K562 (cell line): ENCODE data around the gene HCFC1R1. TPM values are rescaled to one million over a fixed set of nuclear protein-coding genes. Genes with fewer than 3 reads are reported as not detected.

Experiments used
- ATF7 ChIP-seq: fragments of 450-650 bp; IDR thresholded peaks from 2 replicates; pipeline ENCODE4 v1.7.1; 2014; ENCODE audit warnings: mild to moderate bottlenecking, moderate library complexity
- BACH1 ChIP-seq: fragments of 200-800 bp; sonication (Bioruptor generic); IDR thresholded peaks from 2 replicates; pipeline ENCODE4 v1.6.1; 2016; ENCODE audit warnings: missing genetic modification characterization, missing compliant biosample characterization
- DACH1 ChIP-seq: fragments of 450-650 bp; IDR thresholded peaks from 2 replicates; pipeline ENCODE4 v1.6.1; 2018; ENCODE audit not compliant: partially characterized antibody
- EGR1 ChIP-seq: fragments of 450-650 bp; conservative IDR thresholded peaks from 2 replicates; pipeline ENCODE4 v1.6.1; 2017; ENCODE audit warnings: mild to moderate bottlenecking
- GATA2 ChIP-seq: sonication (generic); formaldehyde crosslinking; IDR thresholded peaks from 2 replicates; pipeline ENCODE4 v1.4.0; 2020; ENCODE audit warnings: mild to moderate bottlenecking, missing genetic modification reagents
- HCFC1 ChIP-seq: IDR thresholded peaks from 2 replicates; pipeline ENCODE4 v1.6.1; 2012; ENCODE audit warnings: low read depth, low read length, improper control_type of control experiment
- KAT7 ChIP-seq: sonication (generic); formaldehyde crosslinking; IDR thresholded peaks from 2 replicates; pipeline ENCODE4 v1.8.0; 2022; ENCODE audit warnings: missing genetic modification reagents, mild to moderate bottlenecking, borderline replicate concordance
- SREBF1 ChIP-seq: fragments of 150-350 bp; IDR thresholded peaks from 2 replicates; pipeline ENCODE4 v1.6.1; 2014; ENCODE audit warnings: antibody characterized with exemption, low read depth, low read length, borderline replicate concordance
- TCF3 ChIP-seq: sonication (generic); formaldehyde crosslinking; IDR thresholded peaks from 2 replicates; pipeline ENCODE4 v1.4.0; 2020; ENCODE audit warnings: mild to moderate bottlenecking, missing genetic modification reagents
- U2AF1 ChIP-seq: fragments of 200-400 bp; formaldehyde crosslinking; optimal IDR thresholded peaks from 2 replicates; pipeline ENCODE3; 2017; ENCODE audit warnings: mild to moderate bottlenecking, low read depth, low read length, moderate library complexity
- ZNF785 ChIP-seq: fragments of 250-450 bp; sonication (Bioruptor Pico); IDR thresholded peaks from 2 replicates; pipeline ENCODE4 v1.4.0; 2020; ENCODE audit warnings: mild to moderate bottlenecking
- polyA plus RNA-seq, 8 experiments: library from polyadenylated mRNA; depleted of rRNA in 4 of 8; stranded (reverse) in 5 of 8; unstranded in 3 of 8; fragments of >200 nt; fragmentation: Nextera tagmentation in 2 of 8; fragmentation: Illumina TruSeq in 1 of 8; extraction: Ambion mirVana in 2 of 8; extraction: Trizol in 1 of 8; gene quantifications; 2 replicates each; pipeline versions ENCODE4 v1.2.1 to v1.2.3, GENCODE V29; 2011 to 2014; ENCODE audit warnings: inconsistent platforms in 1 of 8, missing spikeins in 1 of 8
- total RNA-seq, 7 experiments: library from RNA; depleted of rRNA in 6 of 7; stranded (reverse); fragments of >200 nt in 6 of 7; fragmentation: Illumina TruSeq in 2 of 7; extraction: Trizol in 2 of 7; gene quantifications; 2 replicates each; pipeline versions ENCODE4 v1.2.1 to v1.2.3, GENCODE V29; 2011 to 2021; ENCODE audit warnings: low replicate concordance in 1 of 7
- TF ChIP-seq, protein P1 (sequence below): fragments of 200-400 bp; formaldehyde crosslinking; IDR thresholded peaks from 2 replicates; pipeline ENCODE4 v1.6.1; 2017; ENCODE audit warnings: mild to moderate bottlenecking, low read depth, low read length, moderate library complexity
- TF ChIP-seq, protein P2 (sequence below): fragments of 150-350 bp; IDR thresholded peaks from 2 replicates; pipeline ENCODE4 v1.6.1; 2014; ENCODE audit warnings: low read depth, mild to moderate bottlenecking, low read length, borderline replicate concordance
- TF ChIP-seq, protein P3 (sequence below): fragments of 250-450 bp; sonication (Bioruptor Pico); IDR thresholded peaks from 2 replicates; pipeline ENCODE4 v1.5.0; 2022; ENCODE audit warnings: mild to moderate bottlenecking
- TF ChIP-seq, protein P4 (sequence below), 2 experiments: fragments of 450-650 bp; IDR thresholded peaks; 2 replicates each; pipeline ENCODE4 v1.6.1; 2018; ENCODE audit warnings: mild to moderate bottlenecking in 2 of 2, low read depth in 1 of 2; ENCODE audit not compliant: partially characterized antibody in 2 of 2

Gene HCFC1R1
- total and polyA plus RNA-seq, 9 of the 15 experiments (the other 6 are each of a cell fraction or from before 2014, with no cell fraction given) = 2.2 to 29.0 (median 11.2) TPM

DNA sequence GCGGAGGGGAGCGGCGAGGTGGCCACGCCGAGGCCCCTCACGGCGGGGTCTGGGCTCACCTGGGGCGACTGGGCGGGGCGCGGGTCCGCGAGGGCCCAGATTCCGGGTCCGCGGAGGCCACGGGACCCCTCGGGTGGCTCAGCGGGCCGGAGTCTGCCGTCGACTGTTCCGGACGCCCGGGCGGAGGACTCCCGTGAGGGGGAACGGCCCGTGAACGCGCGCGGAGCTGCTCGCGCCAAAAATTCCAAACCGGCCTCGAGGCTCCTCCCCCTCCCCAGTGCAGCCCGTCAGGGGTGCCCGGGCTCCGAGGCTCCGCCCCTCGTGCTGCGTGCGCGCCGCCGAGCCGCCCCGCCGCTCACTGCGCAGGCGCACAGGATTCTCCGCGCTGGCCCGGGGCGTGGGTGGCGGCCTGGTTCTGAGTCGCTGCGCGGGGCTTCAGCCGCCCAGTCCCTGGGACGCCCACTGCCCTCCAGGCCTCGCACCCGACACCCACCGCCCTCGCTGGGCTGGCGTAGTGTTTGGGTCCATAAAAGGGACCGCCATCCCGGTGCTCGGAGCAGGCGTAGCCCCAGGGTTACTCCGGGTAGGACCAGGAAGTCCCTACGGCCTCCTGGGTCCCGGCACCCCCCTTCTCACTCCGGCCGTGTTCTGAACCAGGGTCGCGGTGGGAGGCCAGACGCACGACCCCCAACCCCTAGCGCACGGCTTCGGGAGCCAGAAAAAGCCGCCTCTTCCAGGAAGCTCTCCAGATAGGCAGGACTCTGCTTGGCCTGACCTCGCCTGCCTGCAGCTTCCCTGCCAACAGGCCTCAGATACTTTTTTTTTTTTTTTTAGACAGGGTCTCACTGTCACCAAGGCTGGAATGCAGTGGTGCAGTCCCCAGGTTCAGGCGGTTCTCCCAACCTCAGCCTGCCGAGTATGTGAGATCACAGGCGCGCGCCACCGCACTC is 43.2 kb downstream of the HCFC1R1 start, which contains the start of gene PKMYT1 (continued):
- TF ChIP-seq, protein P1, sequence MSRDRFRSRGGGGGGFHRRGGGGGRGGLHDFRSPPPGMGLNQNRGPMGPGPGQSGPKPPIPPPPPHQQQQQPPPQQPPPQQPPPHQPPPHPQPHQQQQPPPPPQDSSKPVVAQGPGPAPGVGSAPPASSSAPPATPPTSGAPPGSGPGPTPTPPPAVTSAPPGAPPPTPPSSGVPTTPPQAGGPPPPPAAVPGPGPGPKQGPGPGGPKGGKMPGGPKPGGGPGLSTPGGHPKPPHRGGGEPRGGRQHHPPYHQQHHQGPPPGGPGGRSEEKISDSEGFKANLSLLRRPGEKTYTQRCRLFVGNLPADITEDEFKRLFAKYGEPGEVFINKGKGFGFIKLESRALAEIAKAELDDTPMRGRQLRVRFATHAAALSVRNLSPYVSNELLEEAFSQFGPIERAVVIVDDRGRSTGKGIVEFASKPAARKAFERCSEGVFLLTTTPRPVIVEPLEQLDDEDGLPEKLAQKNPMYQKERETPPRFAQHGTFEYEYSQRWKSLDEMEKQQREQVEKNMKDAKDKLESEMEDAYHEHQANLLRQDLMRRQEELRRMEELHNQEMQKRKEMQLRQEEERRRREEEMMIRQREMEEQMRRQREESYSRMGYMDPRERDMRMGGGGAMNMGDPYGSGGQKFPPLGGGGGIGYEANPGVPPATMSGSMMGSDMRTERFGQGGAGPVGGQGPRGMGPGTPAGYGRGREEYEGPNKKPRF = no peak
- TF ChIP-seq DACH1 (no peak), BACH1 (tag) (no peak), KAT7 (CRISPR knock-in tag) (no peak; the same call in 1 of the 2 replicates), EGR1 (peak; percentile 96), HCFC1 (no peak), ZNF785 (no peak), ATF7 (peak; percentile 27; the same call in 1 of the 2 replicates), GATA2 (no peak), TCF3 (CRISPR knock-in tag) (no peak), U2AF1 (peak; percentile 32), SREBF1 (no peak)
- TF ChIP-seq, protein P2, sequence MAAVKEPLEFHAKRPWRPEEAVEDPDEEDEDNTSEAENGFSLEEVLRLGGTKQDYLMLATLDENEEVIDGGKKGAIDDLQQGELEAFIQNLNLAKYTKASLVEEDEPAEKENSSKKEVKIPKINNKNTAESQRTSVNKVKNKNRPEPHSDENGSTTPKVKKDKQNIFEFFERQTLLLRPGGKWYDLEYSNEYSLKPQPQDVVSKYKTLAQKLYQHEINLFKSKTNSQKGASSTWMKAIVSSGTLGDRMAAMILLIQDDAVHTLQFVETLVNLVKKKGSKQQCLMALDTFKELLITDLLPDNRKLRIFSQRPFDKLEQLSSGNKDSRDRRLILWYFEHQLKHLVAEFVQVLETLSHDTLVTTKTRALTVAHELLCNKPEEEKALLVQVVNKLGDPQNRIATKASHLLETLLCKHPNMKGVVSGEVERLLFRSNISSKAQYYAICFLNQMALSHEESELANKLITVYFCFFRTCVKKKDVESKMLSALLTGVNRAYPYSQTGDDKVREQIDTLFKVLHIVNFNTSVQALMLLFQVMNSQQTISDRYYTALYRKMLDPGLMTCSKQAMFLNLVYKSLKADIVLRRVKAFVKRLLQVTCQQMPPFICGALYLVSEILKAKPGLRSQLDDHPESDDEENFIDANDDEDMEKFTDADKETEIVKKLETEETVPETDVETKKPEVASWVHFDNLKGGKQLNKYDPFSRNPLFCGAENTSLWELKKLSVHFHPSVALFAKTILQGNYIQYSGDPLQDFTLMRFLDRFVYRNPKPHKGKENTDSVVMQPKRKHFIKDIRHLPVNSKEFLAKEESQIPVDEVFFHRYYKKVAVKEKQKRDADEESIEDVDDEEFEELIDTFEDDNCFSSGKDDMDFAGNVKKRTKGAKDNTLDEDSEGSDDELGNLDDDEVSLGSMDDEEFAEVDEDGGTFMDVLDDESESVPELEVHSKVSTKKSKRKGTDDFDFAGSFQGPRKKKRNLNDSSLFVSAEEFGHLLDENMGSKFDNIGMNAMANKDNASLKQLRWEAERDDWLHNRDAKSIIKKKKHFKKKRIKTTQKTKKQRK = no peak
- TF ChIP-seq, protein P3, sequence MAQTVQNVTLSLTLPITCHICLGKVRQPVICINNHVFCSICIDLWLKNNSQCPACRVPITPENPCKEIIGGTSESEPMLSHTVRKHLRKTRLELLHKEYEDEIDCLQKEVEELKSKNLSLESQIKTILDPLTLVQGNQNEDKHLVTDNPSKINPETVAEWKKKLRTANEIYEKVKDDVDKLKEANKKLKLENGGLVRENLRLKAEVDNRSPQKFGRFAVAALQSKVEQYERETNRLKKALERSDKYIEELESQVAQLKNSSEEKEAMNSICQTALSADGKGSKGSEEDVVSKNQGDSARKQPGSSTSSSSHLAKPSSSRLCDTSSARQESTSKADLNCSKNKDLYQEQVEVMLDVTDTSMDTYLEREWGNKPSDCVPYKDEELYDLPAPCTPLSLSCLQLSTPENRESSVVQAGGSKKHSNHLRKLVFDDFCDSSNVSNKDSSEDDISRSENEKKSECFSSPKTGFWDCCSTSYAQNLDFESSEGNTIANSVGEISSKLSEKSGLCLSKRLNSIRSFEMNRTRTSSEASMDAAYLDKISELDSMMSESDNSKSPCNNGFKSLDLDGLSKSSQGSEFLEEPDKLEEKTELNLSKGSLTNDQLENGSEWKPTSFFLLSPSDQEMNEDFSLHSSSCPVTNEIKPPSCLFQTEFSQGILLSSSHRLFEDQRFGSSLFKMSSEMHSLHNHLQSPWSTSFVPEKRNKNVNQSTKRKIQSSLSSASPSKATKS (CRISPR knock-in tag) = no peak
- TF ChIP-seq, protein P4, sequence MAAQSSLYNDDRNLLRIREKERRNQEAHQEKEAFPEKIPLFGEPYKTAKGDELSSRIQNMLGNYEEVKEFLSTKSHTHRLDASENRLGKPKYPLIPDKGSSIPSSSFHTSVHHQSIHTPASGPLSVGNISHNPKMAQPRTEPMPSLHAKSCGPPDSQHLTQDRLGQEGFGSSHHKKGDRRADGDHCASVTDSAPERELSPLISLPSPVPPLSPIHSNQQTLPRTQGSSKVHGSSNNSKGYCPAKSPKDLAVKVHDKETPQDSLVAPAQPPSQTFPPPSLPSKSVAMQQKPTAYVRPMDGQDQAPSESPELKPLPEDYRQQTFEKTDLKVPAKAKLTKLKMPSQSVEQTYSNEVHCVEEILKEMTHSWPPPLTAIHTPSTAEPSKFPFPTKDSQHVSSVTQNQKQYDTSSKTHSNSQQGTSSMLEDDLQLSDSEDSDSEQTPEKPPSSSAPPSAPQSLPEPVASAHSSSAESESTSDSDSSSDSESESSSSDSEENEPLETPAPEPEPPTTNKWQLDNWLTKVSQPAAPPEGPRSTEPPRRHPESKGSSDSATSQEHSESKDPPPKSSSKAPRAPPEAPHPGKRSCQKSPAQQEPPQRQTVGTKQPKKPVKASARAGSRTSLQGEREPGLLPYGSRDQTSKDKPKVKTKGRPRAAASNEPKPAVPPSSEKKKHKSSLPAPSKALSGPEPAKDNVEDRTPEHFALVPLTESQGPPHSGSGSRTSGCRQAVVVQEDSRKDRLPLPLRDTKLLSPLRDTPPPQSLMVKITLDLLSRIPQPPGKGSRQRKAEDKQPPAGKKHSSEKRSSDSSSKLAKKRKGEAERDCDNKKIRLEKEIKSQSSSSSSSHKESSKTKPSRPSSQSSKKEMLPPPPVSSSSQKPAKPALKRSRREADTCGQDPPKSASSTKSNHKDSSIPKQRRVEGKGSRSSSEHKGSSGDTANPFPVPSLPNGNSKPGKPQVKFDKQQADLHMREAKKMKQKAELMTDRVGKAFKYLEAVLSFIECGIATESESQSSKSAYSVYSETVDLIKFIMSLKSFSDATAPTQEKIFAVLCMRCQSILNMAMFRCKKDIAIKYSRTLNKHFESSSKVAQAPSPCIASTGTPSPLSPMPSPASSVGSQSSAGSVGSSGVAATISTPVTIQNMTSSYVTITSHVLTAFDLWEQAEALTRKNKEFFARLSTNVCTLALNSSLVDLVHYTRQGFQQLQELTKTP (IDR thresholded peaks at IDR 0.05; ENCODE audit: low read depth in 1 of 2, partially characterized antibody in 2 of 2) = no peak
